ENCODE results near the gene UBXN10.

UBXN10 gene, protein sequence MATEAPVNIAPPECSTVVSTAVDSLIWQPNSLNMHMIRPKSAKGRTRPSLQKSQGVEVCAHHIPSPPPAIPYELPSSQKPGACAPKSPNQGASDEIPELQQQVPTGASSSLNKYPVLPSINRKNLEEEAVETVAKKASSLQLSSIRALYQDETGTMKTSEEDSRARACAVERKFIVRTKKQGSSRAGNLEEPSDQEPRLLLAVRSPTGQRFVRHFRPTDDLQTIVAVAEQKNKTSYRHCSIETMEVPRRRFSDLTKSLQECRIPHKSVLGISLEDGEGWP

DNA sequence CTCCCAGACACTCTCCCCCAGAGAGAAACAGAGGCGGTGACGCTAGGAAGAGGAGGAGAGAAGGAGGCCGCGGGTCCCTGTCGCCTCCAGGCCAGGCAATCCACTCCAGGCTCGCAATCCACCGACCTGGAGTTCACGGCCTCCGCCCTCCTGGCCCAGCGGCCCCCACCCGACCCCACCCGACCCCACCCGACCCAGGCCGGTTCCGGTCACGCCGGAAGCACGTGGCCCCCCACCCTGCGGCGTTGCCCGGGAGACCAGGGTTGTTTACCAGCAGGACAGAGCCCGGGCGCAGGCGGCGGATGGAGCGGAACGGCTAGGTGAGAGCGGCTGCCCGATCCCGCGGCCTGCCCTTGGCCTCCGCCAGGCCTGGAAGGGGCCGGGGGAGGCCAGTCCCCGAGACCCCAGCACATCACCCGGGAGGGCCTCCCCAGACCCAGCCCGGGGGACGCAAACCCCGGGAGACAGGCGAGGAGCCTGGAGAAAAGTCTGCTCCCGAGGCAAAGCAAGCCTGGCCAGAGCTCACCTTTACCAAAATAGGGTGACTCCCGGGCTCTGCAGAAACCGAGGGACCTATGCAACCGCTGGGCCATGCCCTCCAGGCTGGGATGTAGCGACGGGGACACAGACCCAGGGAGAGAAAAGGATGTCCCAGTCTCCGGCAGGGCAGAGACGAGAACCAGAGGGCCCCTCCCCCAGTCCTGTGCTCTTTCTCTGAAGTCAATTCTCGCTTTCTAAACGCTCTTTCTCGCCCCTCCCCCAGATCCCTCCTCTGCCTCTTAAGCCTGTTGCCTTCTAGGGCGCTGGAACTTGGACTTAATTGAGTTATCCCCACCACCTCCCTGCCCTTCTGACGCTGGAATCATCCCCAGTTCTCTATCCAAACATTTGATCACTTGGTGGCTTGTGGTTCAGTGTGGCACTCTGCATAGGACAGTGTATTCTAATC is at the start of gene UBXN10, which contains the start of gene PLA2G2C:
UBXN10 (plus strand) TSS at position 263 of the 949 bp plus-strand sequence. CDS start 4,466 bp downstream, outside the sequence.
PLA2G2C (minus strand) TSS at position 685 of the 949 bp plus-strand sequence. CDS start 9,155 bp downstream, outside the sequence.
- DNase-seq (ENCODE audit: low spot score) = no peak

DNA sequence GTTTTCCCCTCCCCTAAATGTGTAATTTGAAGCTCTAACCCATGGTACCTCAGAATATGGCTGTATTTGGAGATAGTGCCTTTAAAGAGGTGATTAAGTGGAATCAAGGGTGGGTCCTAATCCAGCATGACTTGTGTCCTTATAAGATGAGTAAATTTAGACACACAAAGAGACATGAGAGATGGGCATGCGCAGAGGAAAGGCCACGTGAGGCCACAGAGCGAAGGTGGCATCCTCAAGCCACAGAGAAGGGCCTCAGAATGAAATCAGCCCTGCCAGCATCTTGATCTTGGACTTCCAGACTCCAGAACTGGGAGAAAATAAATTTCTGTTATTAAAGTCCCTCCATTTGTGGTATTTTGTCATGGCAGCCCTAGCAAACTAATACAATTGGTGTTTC is 49.6 kb upstream of the UBXN10 start:
- FAIRE-seq (no peak), DNase-seq (ENCODE audit: low spot score) (no peak)

More for the DNA sequence above, at the start of gene UBXN10, which contains the start of gene PLA2G2C:
- no peak for FAIRE-seq

DNA sequence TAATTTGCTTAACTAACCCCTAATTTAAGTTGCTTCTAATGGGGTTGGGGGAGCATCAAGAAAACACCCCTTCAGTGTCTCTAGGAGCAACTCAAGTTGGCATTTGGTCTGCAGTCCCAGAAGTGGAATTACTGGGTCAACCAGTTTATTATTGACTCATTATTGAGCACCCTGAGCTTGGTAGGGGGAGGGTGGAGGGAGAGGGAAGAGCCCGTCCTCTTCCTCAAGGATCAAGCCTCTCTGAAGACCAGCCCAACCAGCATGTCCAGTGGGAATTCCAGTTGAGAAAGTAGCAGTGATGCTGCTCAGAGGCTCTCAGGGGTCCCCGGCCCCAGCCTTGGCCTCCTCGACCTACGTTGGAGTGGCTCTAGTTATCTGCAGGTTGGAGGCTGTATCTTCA is 48.8 kb upstream of the UBXN10 start:
- DNase-seq (ENCODE audit: low spot score) (no peak), FAIRE-seq (no peak)

DNA sequence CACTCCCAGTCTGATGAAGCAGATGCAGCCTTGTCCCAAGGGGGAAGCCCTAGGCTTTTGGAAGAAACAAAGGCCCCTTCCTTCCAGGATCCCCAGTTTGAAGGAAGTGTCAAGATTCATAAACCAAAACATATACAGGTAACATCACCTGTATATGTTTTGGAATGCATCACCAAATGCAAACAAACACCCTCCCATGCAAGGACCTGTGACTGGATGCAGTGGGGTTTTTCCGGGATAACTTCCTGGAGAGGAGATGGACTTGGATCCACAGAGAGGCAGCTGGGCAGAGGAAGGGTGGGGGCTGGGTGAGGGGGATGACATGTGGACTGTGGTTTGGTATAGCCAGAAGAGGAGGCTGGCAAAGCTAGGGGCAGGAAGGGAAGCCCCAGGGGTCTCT is 48.3 kb upstream of the UBXN10 start:
- no peak for FAIRE-seq
- no peak for DNase-seq (ENCODE audit: low spot score)

DNA sequence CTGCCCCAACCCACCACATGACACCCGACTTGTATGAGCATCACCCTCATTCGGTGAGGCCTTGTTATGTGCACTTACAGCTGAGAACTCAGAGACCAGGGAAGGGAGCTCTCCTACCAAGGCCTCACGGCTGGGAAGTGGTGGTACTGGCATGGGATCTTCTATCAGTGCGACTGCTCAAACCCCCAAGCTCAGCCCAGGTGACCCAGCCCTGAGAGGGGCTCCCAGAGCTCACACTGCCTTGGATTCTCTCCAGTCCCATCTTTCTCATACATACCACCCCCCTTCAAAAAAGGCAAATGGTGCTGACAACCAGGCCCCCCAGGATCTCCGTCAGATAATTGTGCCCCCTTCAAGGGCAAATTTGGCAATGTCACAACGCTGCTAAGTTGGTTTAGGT is 47.5 kb upstream of the UBXN10 start:
- no peak for DNase-seq (ENCODE audit: low spot score)
- FAIRE-seq = no peak

DNA sequence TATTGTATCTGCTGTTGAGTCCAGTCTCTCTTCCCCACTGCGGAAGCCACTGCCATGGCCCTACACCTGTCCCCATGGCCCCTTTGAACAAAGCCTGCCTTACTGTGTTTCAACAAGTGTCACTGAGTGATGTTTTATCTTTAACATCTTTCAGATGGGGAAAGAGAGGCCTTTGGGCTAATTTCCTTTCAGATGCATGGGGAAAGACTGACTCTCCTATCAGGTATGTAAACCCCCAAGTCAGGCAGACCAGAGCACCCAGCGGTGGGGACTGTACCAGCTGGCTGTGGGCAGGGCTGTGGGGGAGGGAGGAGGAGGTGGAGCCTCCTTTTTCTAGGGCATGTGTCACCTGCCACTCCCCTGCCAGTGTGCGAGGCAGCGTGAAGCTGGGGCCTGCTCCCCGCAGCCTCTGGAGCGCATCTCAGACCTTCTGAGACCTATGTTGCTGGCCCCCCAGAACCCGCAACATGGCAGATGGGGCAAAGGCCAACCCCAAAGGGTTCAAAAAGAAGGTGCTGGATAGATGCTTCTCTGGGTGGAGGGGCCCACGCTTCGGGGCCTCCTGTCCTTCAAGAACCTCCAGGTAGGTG is 46.8 kb upstream of the UBXN10 start, which contains the start of gene PLA2G2F:
PLA2G2F (plus strand) TSS at position 363 of the 590 bp plus-strand sequence; CDS start at position 468, 105 bp downstream.
- FAIRE-seq = no peak

DNA sequence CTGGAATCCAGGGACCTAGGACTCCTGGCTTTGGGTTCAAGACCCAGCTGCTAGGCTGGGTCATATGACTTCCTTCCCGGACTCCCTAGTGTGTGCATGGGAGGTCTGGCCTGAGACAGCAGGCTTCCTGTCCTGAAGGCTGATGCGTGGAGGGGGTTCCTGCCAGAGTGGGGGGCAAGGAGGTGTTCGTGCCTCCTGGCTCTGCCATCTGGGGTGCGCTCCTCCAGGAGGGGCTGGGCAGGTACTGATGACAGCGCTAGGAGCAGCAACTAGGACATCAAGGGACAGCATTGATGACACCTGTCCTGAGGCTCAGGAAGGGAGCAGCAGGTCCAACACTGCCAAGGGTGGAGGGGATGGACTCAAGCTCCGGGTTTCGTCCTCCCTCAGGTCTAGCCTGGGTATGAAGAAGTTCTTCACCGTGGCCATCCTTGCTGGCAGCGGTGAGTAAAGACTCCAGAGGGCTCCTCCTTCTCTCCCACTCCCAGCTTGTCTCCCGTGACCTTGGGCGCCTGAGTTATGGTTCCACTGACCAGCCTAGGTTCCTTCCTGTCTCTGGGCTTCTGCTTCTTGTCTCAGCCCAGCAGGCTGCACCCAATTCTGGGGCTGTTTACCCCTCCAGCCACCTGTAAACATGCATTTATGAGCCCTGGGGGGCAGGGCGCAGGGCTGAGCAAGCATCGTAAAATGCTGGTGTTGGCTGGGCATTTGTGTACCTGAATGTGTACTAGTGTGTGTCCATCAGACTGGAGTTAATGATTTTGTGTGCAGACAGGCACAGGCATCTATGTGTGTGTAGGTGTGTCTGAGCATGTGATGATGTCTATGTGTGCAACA is 45.9 kb upstream of the UBXN10 start:
- DNase-seq (ENCODE audit: low spot score) = no peak
- FAIRE-seq = peak; percentile 35

More for the DNA sequence above, 46.8 kb upstream of the UBXN10 start, which contains the start of gene PLA2G2F:
- no peak for DNase-seq (ENCODE audit: low spot score)

DNA sequence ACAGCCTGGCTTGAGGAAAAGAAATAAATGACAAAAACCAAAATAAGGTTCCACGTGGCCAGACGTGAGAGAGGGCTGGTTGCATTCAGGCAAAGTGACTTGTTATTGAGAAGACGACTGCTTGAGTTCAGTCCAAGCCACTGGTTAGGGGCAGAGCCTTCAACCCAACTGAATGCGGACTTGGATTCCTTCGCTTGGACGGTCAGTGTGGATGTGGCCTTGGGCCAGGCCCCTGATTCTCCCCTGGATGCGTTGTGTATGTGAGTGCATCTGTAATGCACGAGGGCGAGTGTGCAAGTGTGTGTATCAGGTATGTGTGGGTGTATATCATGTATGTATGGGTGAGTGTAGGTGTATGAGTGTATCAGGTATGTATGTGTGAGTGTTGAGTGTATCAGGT is 44.9 kb upstream of the UBXN10 start:
- DNase-seq (ENCODE audit: low spot score) (no peak), FAIRE-seq (no peak)

DNA sequence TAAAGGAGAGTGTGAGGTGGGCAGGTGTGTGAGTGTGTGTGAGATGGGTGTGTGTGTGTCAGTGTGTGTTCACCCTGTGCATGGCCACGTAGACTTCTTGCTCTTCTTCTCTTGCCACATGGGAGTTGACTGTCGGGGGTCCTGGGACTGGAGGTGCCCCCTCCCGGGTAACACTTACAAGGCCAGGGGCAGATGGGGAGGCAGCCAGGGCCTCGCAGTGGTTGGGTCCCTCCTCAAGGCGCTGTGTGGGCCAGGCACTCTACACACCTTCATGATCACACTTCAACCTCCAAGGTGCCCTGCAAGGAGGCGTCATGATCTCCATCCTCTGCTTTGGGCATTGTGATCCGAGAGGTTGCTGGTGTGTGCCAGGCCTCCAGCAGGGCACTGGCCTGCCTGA is 44.4 kb upstream of the UBXN10 start:
- no peak for FAIRE-seq
- DNase-seq (ENCODE audit: low spot score) = no peak

DNA sequence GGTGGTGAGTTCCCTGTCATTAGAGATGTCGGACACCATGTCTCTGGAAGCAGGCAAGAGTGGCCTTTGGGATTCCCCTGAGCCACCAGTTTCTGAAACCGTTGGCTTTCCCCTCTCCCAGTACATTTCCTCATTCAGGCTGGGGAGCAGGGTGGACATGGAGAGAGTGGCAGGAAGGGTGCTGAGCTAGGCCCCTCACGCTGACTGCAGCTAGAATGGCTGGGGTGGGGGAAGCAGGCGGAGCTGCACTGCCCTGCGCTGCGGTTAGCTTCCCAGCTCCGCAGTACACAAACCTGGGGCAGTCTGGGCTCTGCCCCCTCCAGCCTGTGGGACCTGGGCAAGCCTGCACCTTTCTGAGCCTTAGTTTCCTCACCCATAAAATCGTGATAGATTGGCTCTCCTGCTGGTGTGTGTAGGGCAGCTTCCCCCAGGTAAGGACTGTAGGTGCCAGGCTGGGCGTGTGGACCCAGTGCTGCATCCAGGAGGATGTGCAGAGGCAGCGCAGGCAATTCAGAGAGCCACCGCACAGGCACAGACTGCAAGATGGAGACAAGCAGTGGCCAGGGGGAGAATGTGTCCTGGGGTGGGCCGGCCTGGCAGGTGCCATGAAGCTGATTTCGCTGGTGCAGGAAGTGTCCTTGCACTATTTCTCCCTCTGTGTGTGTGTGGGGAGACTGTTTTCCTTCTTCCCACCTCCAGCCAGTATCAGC is 43.7 kb upstream of the UBXN10 start:
- DNase-seq (ENCODE audit: low spot score) = no peak
- no peak for FAIRE-seq

DNA sequence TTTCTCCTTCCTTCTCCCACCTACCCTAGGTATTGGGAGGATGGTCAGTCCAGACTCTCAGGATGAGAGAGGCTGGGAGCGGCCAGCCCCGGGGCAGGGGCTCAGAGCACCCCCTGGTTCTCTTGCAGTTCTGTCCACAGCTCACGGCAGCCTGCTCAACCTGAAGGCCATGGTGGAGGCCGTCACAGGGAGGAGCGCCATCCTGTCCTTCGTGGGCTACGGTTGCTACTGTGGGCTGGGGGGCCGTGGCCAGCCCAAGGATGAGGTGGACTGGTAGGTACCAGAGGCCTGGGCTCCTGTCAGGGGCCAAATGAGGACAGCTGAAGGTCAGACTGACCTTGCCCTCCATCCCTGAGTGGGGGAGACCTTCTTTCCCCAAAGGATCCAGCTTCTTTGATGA is 42.6 kb upstream of the UBXN10 start:
- FAIRE-seq = no peak
- DNase-seq (ENCODE audit: low spot score) = no peak

DNA sequence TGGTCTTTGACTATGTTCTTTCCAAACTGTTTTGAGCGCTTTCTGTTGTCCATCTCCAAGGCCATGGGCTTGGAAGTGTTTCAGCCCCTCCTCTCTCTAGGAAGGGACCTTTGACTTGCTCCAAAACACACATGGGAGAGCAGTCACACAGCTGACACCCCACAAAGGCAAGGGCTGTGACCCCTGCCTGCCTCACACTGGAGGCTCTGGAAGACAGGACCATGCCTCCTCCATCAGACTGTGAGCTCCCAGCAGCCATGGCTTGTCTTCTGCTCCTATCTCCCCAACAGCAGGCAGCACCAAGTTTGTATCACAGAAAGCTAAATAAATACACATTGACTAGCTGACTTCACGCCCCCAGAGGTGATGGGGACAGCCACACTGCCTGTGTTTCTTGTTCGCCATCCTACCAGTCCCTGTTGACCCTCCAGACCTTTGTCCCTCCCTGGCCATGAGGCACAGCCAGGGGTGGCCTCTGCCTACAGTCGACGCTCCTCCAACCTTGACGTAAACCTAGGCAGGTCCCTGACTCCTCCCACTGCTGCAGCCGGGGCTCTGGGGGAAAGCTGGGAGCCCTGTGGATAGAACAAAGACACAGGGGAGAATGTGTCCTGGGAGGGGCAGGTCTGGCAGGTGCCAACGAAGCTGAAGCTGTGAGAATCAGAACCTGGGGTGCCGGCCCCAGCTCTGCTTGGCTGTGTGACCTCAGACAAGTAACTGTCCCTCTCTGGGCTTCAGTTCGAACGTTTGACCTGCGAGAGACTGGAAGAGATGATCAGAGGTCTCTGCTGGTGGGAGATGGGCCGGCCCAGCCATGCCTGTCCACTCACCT is 41.9 kb upstream of the UBXN10 start:
- DNase-seq (ENCODE audit: low spot score) = no peak
- no peak for FAIRE-seq

DNA sequence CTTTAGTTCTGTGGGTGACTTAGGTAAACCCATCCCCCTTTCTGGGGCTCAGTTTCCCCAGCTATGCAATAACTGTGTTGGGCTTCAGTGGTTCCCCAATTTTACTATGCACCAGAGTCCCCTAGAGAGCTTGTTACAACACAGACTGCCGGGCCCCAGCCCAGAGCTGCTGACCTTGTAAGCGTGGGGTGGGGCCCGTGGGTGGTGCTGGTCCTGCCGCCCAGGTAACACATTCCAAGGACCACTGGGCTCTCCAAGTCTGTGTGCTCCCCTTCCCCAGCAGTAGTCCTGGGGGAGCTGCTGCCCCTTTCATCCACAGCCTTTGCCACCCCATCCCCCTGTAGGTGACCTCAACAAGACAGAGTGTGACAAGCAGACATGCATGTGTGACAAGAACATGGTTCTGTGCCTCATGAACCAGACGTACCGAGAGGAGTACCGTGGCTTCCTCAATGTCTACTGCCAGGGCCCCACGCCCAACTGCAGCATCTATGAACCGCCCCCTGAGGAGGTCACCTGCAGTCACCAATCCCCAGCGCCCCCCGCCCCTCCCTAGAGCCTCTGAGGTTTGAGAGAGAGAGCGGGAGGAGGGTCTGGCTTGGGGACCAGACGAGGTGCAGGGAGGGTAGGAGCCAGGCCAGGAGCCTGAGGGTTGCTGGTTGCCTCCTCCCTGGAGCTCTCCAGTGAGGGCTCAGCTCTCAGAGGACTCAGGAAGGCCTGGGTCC is 37.9 kb upstream of the UBXN10 start:
- FAIRE-seq = no peak
- DNase-seq (ENCODE audit: low spot score) = no peak

DNA sequence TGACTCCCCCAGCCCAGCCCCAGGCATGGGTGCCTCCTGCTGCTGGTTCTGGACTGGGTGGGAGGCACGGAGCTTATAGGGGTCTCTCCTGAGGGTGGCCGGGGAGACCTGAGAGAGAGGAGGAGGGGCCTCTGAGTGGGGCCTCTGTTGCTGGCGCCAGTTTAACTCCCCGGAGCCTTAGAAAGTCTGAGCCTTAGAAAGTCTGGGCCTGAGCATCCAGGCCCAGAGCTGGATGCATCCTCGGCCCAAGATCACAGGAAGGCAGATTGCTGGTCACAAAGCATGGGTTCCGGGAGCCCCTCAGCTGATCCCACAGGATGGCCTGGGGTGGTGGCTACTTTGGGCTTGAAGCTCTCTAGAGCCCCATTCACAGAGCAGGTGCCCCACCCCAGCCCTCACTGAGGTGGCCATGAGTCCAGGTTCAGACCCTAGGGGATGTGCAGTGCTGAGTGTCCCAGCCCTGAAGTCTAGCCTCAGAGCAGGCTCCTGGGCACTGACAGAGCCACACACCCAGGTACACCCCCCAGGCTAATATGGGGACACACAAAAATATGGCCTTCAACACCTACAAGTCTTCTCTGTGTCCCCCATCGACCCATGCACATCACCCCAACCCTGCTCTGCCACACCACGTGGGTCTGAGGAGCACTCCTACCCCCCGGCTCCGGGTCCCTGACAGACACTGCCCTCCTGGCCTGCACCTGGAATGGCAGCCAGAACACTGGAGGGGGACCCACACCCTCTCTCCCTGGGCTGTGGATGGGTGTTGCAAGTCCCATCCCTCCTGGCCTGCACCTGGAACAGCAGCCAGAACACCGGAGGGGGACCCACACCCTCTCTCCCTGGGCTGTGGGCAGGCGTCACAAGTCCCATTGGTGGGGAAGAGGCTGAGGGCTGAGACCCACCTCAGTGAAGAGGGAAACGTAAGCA is 37.1 kb upstream of the UBXN10 start:
- DNase-seq (ENCODE audit: low spot score) (no peak), FAIRE-seq (no peak)

DNA sequence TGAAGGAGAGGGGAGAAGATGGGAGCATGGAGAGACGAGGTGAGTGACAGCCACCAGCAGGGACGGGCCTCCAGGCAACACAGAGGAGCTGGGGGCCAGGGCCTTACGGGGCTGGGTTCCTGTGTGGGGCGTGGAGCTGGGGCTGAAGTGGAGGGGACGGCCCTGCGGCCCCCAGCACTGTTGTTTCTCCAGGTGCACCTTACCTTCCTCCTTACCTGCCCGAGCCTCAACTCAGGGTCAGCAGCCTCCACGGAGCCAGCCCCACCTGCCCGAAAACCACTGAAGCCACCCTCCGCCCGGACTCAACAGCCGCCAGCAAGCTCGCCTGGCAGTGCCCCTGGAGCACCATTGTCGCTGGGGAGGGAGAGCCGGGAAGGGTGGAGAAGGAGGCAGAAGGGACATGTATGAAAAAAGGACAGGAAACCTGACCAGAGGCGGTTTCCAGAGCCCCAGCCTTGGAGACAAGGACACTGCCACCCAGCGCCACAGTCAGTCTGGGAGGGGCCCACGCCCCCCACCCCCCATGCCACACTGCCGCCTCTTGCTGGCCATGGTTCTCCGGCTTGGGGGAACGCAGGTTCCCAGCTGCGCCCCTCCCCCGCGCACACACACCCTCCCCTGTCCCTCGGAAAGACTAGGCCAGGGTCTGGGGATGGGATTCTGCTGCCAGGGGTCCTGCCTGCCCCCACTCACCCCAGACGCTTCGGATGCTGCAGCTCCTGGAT is 36.1 kb upstream of the UBXN10 start:
- DNase-seq (ENCODE audit: low spot score) = no peak
- no peak for FAIRE-seq

DNA sequence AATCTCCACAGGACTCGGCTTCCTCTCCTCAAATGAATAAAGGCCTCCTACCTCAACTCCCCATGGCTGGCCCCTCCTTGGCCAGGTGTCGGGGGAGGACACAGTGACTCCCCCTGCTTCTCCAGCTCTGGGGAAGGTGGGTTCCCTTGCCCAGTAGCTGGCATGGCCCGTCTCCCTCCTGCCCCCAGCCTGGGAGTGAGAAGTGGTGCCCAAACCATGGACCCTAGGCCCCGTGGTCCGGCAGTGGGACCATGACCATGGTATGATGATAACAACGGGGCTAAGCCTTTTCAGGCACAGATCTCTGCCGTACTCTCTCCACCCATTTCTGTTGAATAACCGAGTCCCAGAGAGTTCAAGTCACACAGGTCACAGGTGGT is 35.6 kb upstream of the UBXN10 start:
- DNase-seq (ENCODE audit: low spot score) (no peak), FAIRE-seq (no peak)

DNA sequence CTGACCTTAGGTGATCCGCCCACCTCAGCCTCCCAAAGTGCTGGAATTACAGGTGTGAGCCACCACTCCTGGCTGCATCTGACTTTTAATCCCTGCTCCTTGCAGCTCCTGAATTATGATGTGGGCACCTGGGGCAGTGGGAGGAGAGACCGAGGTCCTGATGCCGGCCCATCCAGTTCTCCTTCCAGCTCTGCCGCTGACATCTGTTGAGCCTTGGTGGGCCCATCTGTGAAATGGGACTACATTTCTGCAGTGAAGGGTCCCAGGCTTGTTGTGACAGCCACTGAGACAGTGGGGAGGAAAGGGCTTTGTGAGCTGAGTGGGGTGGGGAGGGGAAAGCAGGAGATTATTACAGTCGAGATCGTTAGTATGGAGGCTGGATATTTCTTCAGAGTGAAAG is 34.9 kb upstream of the UBXN10 start:
- FAIRE-seq (no peak), DNase-seq (ENCODE audit: low spot score) (no peak)

Data from urothelium cell line (cell line).